Suprapubic skin (tissue), 4 donors: Measurements from ENCODE around the gene BPI. TPM values are rescaled to one million over a fixed set of nuclear protein-coding genes. Genes with fewer than 3 reads are reported as not detected.
A peak's percentile ranks its signal among the peaks of the same experiment; 100 is the strongest.
"Not testable (repeated sequence)": the region's sequence is repeated elsewhere in the genome, so short reads cannot be mapped to it uniquely, and the experiment has no call there.

Experiments used
- DNase-seq, 2 donors: peaks; one replicate each; pipeline ENCODE4 v3.0.0-alpha.2; 2019; ENCODE audit warnings: low spot score in 2 of 2
- H3K27ac ChIP-seq: fragments of 200-600 bp; sonication (generic); one replicate; pipeline ENCODE4 v1.5.1; 2019
- H3K27me3 ChIP-seq: fragments of 200-600 bp; sonication (generic); one replicate; pipeline ENCODE4 v1.5.1; 2019
- H3K36me3 ChIP-seq: fragments of 200-600 bp; sonication (generic); one replicate; pipeline ENCODE4 v1.5.1; 2019
- H3K4me1 ChIP-seq: fragments of 200-600 bp; sonication (generic); one replicate; pipeline ENCODE4 v1.5.1; 2019
- H3K4me3 ChIP-seq: fragments of 200-600 bp; sonication (generic); one replicate; pipeline ENCODE4 v1.5.1; 2019; ENCODE audit warnings: mild to moderate bottlenecking
- H3K9me3 ChIP-seq: fragments of 200-600 bp; sonication (generic); one replicate; pipeline ENCODE4 v1.5.1; 2019
- EP300 ChIP-seq: sonication (generic); formaldehyde crosslinking; IDR thresholded peaks from one replicate; pipeline ENCODE4 v1.6.1; 2017; ENCODE audit warnings: antibody characterized with exemption
- POLR2A ChIP-seq, 2 donors: fragments of 450-650 bp; IDR thresholded peaks; one replicate each; pipeline ENCODE4 v1.6.1; 2017; ENCODE audit warnings: antibody characterized with exemption in 2 of 2, mild to moderate bottlenecking in 2 of 2, moderate library complexity in 2 of 2
- POLR2AphosphoS5 ChIP-seq, 3 donors: sonication (generic); formaldehyde crosslinking; IDR thresholded peaks; one replicate each; pipeline ENCODE4 v1.6.1; 2017; ENCODE audit warnings: antibody characterized with exemption in 3 of 3
- WGBS: methylation state at CpG from one replicate; pipeline ENCODE4 v1.1.5; 2018; 5-methylcytosine and 5-hydroxymethylcytosine counted together
- total RNA-seq, 4 donors: library from RNA; depleted of rRNA; stranded (reverse); fragments of >200 nt; gene quantifications; one replicate each; pipeline ENCODE4 v1.1.0, GENCODE V29; 2016
- TF ChIP-seq, protein P1 (sequence below), 2 donors: fragments of 200-600 bp in 1 of 2; fragments of 450-650 bp in 1 of 2; sonication (generic) in 1 of 2; IDR thresholded peaks; one replicate each; pipeline ENCODE4 v1.5.1; 2016 to 2019; ENCODE audit warnings: antibody characterized with exemption in 2 of 2, mild to moderate bottlenecking in 1 of 2, moderate library complexity in 1 of 2

Gene BPI
- total RNA-seq: not detected

DNA sequence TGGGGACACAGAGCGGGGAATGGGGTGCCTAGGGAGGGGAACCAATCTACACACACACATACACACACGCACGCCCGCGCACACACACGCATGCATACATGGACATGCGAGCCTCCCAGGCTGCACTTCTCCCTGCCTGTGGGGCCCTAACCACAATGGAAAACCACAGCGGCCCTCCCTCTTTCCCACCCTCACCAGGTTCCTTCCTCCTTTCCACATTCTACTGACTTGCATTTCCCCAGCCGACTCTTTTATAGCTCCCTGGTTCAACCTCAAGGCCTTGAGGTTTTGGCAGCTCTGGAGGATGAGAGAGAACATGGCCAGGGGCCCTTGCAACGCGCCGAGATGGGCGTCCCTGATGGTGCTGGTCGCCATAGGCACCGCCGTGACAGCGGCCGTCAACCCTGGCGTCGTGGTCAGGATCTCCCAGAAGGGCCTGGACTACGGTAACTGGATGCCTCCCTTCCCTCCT is at the start of gene BPI:
TSS of gene BPI (plus strand) at position 249 of the 472 bp plus-strand sequence. CDS start at position 317, 68 bp downstream.
- H3K27ac ChIP-seq: no peak within 1 kb of the TSS
- 76% methylated on average over 20 of the region's 21 CpGs for WGBS

DNA sequence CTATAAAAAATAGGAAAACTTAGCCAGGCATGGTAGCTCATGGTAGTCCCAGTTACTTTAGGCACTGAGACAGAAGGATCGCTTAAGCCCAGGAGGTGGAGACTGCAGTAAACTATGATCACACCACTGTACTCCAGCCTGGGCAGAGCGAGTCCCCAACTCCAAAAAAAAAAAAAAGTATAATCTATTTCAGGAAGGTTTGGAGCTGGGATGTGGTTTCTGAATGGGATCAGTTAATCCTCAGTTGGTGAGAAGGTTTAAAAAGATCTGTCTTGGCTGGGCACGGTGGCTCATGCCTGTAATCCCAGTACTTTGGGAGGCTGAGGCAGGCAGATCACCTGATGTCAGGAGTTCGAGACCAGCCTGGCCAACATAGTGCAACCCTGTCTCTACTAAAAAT is 49.3 kb upstream of the BPI start:
- peaks cover 17% of the 10 kb centered on the region for H3K4me1 ChIP-seq
- WGBS: 81% methylated on average over 4 of the region's 4 CpGs
- not testable (repeated sequence) for H3K27me3 ChIP-seq, H3K27ac ChIP-seq, H3K36me3 ChIP-seq, H3K4me3 ChIP-seq, H3K9me3 ChIP-seq
- DNase-seq: peak in 1 of 2 donors; percentile 0

More for the DNA sequence above, at the start of gene BPI:
- no peaks in the 10 kb centered on the region for H3K9me3 ChIP-seq
- no peaks in the 10 kb centered on the region for H3K36me3 ChIP-seq
- H3K4me3 ChIP-seq: no peak within 1 kb of the TSS
- peaks cover 22% of the 10 kb centered on the region for H3K4me1 ChIP-seq
- TF ChIP-seq POLR2AphosphoS5 (IDR thresholded peaks at IDR 0.05): no peak
- TF ChIP-seq EP300: no peak
- TF ChIP-seq POLR2A (IDR thresholded peaks at IDR 0.05): no peak
- peaks cover 11% of the 10 kb centered on the region for H3K27me3 ChIP-seq
- DNase-seq: no peak

DNA sequence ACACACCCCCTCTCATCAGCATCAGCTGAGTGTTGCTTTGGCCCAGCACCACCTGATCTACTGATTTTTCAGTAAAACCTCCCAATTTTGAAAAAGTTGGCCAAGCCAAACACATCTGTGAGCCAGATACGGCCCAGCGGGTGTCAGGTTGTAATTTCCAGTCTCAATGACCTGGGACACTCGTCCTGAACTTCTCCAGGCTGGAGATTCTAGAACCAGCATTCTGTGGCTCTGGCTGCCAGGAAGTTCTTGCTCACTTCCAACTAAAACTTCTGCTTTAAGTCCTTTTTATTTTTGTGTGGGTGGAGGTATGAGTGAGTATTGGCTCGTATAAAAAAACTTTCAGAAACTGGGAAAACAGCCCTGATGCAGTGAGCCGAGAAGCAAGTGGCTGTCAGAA is 48.6 kb upstream of the BPI start:
- Histone ChIP-seq H3K36me3 (no peaks in the 10 kb centered on the region), H3K4me1 (peaks cover 20% of the 10 kb centered on the region), H3K4me3 (no peak overlapping the region), H3K27ac (no peak overlapping the region), H3K27me3 (peaks cover 15% of the 10 kb centered on the region), H3K9me3 (no peaks in the 10 kb centered on the region)
- TF ChIP-seq POLR2A (IDR thresholded peaks at IDR 0.05) (no peak), EP300 (no peak), POLR2AphosphoS5 (IDR thresholded peaks at IDR 0.05) (no peak)
- TF ChIP-seq, protein P1, sequence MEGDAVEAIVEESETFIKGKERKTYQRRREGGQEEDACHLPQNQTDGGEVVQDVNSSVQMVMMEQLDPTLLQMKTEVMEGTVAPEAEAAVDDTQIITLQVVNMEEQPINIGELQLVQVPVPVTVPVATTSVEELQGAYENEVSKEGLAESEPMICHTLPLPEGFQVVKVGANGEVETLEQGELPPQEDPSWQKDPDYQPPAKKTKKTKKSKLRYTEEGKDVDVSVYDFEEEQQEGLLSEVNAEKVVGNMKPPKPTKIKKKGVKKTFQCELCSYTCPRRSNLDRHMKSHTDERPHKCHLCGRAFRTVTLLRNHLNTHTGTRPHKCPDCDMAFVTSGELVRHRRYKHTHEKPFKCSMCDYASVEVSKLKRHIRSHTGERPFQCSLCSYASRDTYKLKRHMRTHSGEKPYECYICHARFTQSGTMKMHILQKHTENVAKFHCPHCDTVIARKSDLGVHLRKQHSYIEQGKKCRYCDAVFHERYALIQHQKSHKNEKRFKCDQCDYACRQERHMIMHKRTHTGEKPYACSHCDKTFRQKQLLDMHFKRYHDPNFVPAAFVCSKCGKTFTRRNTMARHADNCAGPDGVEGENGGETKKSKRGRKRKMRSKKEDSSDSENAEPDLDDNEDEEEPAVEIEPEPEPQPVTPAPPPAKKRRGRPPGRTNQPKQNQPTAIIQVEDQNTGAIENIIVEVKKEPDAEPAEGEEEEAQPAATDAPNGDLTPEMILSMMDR (IDR thresholded peaks at IDR 0.05): no peak
- 51% methylated on average over 5 of the region's 5 CpGs for WGBS
- DNase-seq: peak; percentile 16 to 38

DNA sequence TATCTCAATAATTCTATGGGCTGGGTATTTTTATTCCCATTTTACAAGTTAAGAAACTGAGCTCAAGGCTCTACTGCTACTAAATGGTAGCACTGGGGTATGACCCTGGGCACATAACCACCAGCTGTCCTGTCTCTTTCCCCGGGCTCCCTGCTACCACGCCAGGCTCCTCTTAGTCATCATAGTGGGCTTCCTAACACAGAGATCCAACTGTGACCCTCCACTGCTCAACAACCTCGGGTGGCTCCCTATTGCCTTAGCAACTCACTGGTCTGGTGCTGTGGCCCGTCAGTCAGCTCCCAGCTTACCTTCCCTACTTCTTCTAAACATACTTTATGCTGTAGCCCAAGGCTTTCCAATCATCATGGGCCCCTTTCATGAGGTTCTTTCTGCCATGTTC is 47.9 kb upstream of the BPI start:
- no peak overlapping the region for H3K27ac ChIP-seq
- H3K27me3 ChIP-seq: peaks cover 20% of the 10 kb centered on the region
- no peaks in the 10 kb centered on the region for H3K9me3 ChIP-seq
- DNase-seq: peak; percentile 28 to 31
- H3K4me1 ChIP-seq: peaks cover 26% of the 10 kb centered on the region
- TF ChIP-seq, protein P1 (IDR thresholded peaks at IDR 0.05): no peak
- no peaks in the 10 kb centered on the region for H3K36me3 ChIP-seq
- no peak overlapping the region for H3K4me3 ChIP-seq
- WGBS: 83% methylated on average over 4 of the region's 4 CpGs

DNA sequence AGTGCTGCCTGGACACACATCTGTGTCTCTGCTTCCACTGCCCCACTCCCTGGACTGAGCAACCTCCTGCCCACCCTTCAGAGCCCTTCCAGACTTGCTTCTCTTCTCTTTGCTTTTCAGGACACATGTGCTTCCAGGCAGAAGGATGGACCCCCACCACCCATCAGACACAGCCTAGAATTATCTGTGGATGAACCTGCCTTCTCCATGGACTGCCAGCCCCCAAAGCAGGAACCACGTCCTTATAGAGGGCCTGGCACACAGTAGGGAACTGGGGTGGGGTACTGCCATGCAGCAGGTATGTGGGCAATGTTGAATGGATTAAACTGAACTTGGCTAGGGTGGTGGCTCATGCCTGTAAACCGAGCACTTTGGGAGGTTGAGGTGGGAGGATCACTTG is 47.0 kb upstream of the BPI start:
- Histone ChIP-seq H3K9me3 (no peaks in the 10 kb centered on the region), H3K27me3 (peaks cover 23% of the 10 kb centered on the region), H3K4me3 (no peak overlapping the region), H3K4me1 (peaks cover 23% of the 10 kb centered on the region), H3K27ac (no peak overlapping the region), H3K36me3 (no peaks in the 10 kb centered on the region)
- TF ChIP-seq, protein P1 (IDR thresholded peaks at IDR 0.05): no peak
- no peak for TF ChIP-seq EP300
- TF ChIP-seq POLR2AphosphoS5 (IDR thresholded peaks at IDR 0.05): no peak
- no peak for TF ChIP-seq POLR2A (IDR thresholded peaks at IDR 0.05)
- DNase-seq: peak in 1 of 2 donors; percentile 37
- WGBS: 93% methylated on average over 2 of the region's 2 CpGs

DNA sequence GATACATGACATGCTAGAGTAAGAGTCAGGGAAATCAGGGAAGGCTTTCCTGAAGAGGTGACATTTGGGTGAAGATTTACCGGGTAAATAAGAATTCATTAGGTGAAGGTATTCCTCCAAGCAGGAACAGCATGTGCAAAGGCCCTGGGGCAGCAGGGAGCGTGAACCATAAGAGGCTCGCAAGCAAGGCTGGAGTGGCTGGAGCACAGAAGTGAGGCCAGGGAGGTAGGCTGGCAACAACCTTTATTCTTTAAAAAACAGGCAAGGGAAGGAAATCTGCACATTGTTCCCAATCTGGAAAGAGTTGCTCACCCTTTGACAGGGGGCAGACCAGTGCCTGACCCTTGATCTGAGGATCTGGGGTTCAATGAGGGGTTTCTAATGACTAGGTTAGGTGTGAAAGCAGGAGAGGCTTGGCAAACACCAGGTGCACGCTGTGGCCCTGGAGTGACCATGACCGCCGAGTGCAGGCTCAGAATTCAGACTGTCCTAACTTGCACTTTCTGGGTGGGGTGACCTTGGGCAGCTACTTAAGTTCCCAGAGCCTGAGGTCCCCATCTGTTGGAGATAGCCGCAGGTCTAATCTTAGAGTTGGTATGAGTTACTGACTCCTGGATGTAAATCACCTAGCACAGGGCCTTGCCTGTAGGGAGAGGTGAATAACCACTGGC is 45.3 kb upstream of the BPI start:
- Histone ChIP-seq H3K36me3 (no peaks in the 10 kb centered on the region), H3K4me3 (no peak overlapping the region), H3K9me3 (no peaks in the 10 kb centered on the region), H3K4me1 (peaks cover 16% of the 10 kb centered on the region), H3K27ac (no peak overlapping the region), H3K27me3 (peaks cover 23% of the 10 kb centered on the region)
- 94% methylated on average over 6 of the region's 7 CpGs for WGBS
- TF ChIP-seq POLR2A (IDR thresholded peaks at IDR 0.05) (no peak), POLR2AphosphoS5 (IDR thresholded peaks at IDR 0.05) (no peak), EP300 (no peak)
- TF ChIP-seq, protein P1 (IDR thresholded peaks at IDR 0.05): no peak
- DNase-seq: peak in 1 of 2 donors; percentile 37
